GM12864 (cell line): Measurements from ENCODE around the gene NAA20.

Experiments used
- DNase-seq: peaks from one replicate; pipeline ENCODE4 v3.0.0-alpha.2; 2011; ENCODE audit warnings: low read depth
- H3K4me3 ChIP-seq: 2 replicates; pipeline ENCODE4 v1.5.1; 2011; ENCODE audit warnings: mild to moderate bottlenecking, low read depth, low read length, control low read depth
- TF ChIP-seq, protein P1 (sequence below): IDR thresholded peaks from 2 replicates; pipeline ENCODE4 v1.5.1; 2011; ENCODE audit warnings: low read depth, mild to moderate bottlenecking, moderate library complexity, low read length, control low read depth, inconsistent platforms; ENCODE audit errors: missing control alignments

Gene NAA20

DNA sequence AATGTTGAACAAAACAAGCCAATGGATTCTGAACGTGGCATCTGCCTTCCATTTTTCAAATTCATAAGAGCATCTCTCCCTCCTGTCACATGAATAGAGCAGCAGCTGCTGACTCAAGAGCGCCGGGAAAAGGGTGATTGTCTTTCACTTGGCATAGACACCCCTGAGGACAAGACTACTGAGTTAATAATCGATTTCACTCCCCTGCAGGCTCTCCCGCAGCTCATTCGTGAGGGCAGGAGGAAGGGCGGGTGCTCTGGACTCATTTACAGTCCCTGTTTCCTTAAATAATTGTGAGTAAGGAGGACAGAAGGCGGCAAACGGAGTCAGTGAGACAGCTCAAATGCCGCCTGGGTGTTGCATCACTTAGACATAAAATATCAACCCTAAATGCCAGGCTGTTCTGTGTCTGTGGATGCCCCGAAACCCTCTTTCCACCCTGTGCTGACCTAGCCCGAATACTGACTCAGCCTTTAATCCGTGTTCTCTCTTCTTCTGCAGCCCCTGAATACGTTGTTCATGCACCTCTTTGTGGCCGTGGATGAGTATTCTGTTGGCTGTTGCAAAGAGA, 56.7 kb downstream of the NAA20 start:
- TF ChIP-seq, protein P1, sequence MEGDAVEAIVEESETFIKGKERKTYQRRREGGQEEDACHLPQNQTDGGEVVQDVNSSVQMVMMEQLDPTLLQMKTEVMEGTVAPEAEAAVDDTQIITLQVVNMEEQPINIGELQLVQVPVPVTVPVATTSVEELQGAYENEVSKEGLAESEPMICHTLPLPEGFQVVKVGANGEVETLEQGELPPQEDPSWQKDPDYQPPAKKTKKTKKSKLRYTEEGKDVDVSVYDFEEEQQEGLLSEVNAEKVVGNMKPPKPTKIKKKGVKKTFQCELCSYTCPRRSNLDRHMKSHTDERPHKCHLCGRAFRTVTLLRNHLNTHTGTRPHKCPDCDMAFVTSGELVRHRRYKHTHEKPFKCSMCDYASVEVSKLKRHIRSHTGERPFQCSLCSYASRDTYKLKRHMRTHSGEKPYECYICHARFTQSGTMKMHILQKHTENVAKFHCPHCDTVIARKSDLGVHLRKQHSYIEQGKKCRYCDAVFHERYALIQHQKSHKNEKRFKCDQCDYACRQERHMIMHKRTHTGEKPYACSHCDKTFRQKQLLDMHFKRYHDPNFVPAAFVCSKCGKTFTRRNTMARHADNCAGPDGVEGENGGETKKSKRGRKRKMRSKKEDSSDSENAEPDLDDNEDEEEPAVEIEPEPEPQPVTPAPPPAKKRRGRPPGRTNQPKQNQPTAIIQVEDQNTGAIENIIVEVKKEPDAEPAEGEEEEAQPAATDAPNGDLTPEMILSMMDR, result no peak
- no peak overlapping the region for H3K4me3 ChIP-seq
- no peak for DNase-seq

DNA sequence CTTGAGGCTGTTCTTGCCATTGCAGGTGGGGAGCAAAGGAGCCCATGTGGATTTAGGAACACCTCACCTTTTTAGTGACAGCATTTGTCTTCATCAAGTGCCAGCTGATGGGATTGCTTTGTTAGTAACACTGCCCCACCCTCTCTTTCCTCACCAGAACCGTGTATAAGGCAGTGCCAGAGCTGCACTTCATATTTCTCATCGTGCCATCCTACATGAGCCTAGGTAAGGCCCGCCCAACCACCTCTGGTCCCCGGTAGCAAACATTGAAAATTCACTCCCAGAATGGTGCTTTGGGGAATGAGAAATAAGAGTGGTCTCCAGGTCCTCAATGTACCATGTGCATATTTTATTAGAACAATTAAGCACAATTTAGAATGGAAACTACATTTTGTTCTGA, 57.9 kb downstream of the NAA20 start:
- no peak for DNase-seq
- TF ChIP-seq, protein P1, result no peak

DNA sequence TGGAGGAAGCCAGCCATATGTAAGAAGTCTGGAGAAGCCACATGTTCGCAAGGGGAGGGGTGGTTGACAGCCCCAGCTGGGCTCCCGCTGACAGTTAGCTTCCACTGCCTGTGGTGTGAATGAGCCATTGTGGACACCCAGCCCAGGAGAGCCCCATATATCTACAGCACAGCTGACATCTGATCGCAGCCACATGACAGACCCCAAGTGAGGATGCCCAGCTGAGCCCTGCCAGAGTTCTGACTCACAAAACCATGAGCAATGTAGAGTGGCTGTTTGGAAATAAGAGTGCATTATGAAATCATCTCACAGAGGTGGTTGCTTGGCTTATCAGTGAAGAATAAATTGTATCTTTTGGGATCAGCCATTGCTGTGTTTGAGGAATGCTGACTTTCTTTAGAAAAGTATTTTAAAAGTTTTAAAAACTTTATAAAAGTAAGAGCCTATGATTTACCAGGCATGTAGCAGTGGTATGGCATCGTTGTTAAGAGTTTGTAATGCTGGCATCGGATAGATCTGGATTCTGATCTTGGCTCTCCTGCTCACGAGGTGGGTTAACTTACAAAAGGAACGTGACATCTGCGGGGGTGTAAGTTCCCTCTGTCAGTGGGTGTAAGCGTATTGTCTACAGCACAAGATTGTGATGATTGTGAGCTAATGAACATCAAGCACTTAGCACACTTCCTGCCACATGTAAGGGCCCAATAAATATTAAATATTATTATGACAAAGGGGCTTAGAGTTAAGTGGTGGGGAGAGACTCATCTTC, 59.3 kb downstream of the NAA20 start:
- no peak for DNase-seq
- TF ChIP-seq, protein P1, result no peak
- H3K4me3 ChIP-seq, result no peak overlapping the region

More for the DNA sequence above, 57.9 kb downstream of the NAA20 start:
- H3K4me3 ChIP-seq, result no peak overlapping the region

DNA sequence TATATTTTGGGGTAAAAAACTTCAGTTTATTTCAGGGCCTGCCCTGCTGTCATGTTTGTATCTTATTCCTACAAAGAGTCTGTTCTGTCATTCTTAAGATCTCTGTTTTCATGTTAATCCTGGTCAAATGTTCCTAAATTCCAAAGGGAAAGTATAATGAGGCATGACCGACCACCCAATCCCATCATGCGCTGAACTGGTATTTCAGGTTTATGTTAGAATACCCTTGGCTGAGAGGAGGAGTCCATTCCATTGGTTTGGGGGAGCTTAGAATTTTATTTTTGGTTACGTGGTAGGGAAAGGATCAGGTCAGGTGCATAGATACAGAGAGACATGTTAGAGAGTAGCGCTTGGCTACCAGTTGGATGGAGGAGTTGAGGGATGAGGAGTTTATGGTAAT, 60.9 kb downstream of the NAA20 start:
- TF ChIP-seq, protein P1, result no peak
- no peak for DNase-seq
- H3K4me3 ChIP-seq, result no peak overlapping the region

DNA sequence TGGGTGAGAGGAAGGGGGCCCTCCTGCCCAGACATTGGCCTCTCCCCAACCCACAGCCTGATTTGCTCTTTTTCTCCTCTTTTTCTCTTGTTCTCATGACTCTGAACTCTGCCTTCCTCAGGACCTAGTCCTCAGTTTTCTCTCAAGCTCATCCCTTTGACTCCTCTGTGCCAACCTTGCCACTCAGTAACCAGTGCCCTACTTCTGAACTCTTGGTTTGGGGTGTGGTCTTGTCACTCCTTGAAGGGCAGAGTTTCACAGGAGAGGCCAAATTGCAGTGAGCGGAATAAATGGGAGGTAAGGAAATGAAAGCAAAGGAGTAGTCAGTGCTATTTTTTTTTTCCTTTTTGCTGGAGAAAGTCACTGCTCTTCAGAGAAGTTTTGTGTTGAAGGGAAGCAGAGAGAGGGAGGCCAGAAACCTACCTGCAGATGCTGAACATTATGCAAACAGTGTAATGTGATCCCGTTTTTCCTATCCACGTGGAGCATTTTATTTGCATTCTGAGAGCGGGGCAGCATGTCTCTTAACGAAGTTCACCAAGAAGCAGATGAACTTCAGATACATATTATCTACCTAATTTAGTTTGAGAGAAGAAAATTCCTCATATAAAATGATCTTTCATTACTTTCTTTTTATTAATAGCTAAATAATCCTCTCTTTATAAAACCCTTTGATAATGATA, 62.1 kb downstream of the NAA20 start:
- DNase-seq, result no peak
- TF ChIP-seq, protein P1, result no peak
- no peak overlapping the region for H3K4me3 ChIP-seq
